Uterus (tissue), 2 donors: Measurements from ENCODE around the gene OR13C5.

Source experiments
- CTCF ChIP-seq, 4 experiments: fragments of 200-600 bp in 2 of 4; fragments of 450-650 bp in 2 of 4; sonication (generic) in 2 of 4; IDR thresholded peaks; one replicate each; pipeline ENCODE4 v1.5.1; 2016 to 2019; ENCODE audit warnings: antibody characterized with exemption in 4 of 4, mild to moderate bottlenecking in 2 of 4, moderate library complexity in 1 of 4
- POLR2A ChIP-seq, 2 donors: fragments of 450-650 bp; IDR thresholded peaks; one replicate each; pipeline ENCODE4 v1.6.1; 2016; ENCODE audit warnings: antibody characterized with exemption in 2 of 2, mild to moderate bottlenecking in 1 of 2, moderate library complexity in 1 of 2

GRCh38 chr9:104577263-104577662 lies 21.9 kb downstream of the OR13C5 start:
- no peak for TF ChIP-seq POLR2A (IDR thresholded peaks at IDR 0.05)
- TF ChIP-seq CTCF (IDR thresholded peaks at IDR 0.05): no peak
